Adrenal gland (tissue), 5 donors: ENCODE data around the gene INPP4B.

Source experiments
- POLR2A ChIP-seq, 2 donors: fragments of 450-650 bp; IDR thresholded peaks; one replicate each; pipeline ENCODE4 v1.6.1; 2017; ENCODE audit warnings: antibody characterized with exemption in 2 of 2, mild to moderate bottlenecking in 2 of 2, moderate library complexity in 1 of 2
- TF ChIP-seq, protein P1 (sequence below), 6 experiments: fragments of 450-650 bp in 4 of 6; fragments of 200-600 bp in 2 of 6; sonication (generic) in 1 of 6; IDR thresholded peaks; 1 replicate in 5 of 6; 2 replicates in 1 of 6; pipeline versions ENCODE4 v1.5.1 to v1.8.0; 2016 to 2021; ENCODE audit warnings: antibody characterized with exemption in 6 of 6, mild to moderate bottlenecking in 2 of 6, moderate library complexity in 1 of 6
- donor health status: DM: no; HTN: no; CAD: no.

- TF ChIP-seq, protein P1, sequence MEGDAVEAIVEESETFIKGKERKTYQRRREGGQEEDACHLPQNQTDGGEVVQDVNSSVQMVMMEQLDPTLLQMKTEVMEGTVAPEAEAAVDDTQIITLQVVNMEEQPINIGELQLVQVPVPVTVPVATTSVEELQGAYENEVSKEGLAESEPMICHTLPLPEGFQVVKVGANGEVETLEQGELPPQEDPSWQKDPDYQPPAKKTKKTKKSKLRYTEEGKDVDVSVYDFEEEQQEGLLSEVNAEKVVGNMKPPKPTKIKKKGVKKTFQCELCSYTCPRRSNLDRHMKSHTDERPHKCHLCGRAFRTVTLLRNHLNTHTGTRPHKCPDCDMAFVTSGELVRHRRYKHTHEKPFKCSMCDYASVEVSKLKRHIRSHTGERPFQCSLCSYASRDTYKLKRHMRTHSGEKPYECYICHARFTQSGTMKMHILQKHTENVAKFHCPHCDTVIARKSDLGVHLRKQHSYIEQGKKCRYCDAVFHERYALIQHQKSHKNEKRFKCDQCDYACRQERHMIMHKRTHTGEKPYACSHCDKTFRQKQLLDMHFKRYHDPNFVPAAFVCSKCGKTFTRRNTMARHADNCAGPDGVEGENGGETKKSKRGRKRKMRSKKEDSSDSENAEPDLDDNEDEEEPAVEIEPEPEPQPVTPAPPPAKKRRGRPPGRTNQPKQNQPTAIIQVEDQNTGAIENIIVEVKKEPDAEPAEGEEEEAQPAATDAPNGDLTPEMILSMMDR (IDR thresholded peaks at IDR 0.05), result no peak
- TF ChIP-seq POLR2A (IDR thresholded peaks at IDR 0.05), result no peak
Measured at GRCh38 chr4:142202404-142203332, 643.4 kb downstream of the INPP4B start.
